TTC549 (cell line): ENCODE results near the gene SEZ6.

Source experiments
- FAIRE-seq: peaks from 2 replicates; lab custom pipeline; 2012; peaks lifted over from hg19 to GRCh38; lab: Jason Lieb, UNC

The SEZ6 gene

GRCh38 chr17:29000973-29001372 is 4.9 kb downstream of the SEZ6 start:
- no peak for FAIRE-seq

GRCh38 chr17:28999206-28999605 is 6.6 kb downstream of the SEZ6 start:
- no peak for FAIRE-seq

GRCh38 chr17:28997806-28998205 is 8.0 kb downstream of the SEZ6 start:
- no peak for FAIRE-seq

DNA sequence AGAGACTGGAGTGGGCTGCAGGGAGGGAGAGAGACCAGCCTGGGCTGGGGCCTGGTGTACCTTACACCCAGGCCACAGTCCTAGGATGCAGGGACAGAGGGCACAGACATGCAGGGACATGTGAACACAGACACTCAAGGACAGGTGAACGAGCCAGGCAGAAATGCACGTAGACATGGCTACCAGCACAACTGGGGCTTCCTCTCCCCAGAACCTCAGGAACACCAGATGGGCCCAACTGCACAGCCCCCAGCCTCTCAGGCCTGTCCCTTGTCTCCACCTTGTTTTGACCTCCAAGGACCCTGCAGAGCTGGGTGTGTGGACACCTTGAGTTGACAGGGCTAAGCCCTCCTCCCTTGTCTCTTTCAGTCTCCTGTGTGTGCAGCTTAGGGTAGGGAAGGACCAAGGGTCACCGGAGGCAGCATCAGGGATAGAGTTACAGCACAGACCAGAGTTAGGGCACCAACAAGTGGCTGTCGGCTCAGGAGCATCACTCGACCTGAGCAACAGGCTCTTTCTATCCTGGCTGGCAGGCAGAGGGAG is 9.2 kb downstream of the SEZ6 start:
- no peak for FAIRE-seq

- FAIRE-seq, result no peak
Measured at GRCh38 chr17:28993645-28994426, 12.0 kb downstream of the SEZ6 start.

- FAIRE-seq, result no peak
Measured at GRCh38 chr17:28992625-28993600, 12.9 kb downstream of the SEZ6 start.

DNA sequence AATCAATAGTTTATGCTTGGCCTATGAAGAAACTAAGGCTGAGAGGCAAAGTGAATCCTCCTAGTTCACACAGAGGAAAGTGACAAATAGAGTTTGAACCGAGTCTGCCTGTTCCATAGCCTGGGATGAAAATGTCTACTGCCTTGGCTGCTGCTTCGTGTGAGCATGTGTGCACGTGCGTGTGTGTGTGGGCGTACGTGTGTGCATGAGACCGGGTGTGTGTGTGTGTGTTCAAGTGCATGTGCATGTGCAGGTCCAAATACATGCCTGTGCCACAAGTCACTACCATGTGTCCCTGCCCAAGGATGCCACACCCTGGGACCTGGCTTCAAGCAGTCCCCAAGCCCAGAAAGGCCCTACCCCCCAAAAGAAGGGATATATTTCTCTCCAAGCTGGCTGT is 13.6 kb downstream of the SEZ6 start:
- FAIRE-seq, result no peak

DNA sequence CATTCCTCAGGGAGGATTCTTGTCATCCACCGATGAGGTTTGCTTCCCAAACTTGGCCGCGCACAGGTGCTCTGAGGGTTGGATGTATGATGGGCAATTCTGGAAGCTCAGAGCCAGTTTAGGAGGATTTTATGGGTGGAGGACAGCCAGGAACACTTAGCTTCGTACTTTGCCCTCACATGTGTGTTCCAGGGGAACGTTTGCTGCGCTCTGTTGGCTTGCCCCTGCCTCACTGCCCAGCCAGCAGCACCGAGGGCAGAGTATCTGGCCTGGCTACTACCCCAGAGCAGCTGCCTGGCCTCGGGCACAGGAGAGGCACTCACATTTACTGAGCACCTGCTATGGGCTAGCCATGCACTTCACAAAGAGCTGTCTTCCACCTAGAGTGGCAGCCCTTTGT is 14.1 kb downstream of the SEZ6 start:
- no peak for FAIRE-seq

DNA sequence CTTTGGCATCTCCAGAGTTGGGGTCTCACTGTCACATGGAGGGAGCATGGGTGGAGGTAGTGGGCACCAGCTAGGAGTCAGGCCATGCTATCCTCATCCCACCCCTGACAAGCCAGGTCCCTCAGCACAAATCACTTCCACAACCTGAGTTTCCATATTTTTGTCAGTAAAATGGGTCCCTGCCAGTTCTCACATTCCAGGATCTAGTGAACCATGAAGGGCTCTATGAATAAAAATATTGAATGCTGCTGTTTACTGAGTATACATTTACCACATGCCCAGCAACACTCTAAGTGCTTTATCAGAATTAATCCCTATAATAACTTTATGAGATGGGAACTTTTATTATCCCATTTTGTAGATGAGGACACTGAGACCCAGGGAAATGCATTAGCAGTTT is 16.8 kb downstream of the SEZ6 start:
- FAIRE-seq, result no peak

DNA sequence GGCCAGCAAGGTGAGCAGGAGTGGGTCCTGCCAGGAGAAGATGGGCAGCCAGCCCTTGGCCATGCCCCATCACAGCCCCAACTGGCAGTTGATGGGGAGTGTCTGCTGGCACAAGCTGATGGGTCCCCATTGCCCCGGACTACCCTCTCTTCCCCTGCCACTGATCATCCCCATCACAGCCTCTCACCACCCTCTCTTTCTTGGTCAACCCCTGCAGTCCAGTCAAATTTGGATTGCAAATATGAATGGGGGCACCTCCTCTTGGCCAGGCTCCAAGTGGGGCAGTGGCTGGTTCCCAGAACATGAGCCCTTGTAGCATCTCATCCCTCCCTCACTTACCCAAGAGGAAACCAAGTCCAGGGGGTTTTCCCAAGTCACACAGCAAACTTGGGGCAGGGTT is 17.4 kb downstream of the SEZ6 start:
- no peak for FAIRE-seq

GRCh38 chr17:28986714-28987655 is 18.8 kb downstream of the SEZ6 start:
- FAIRE-seq, result no peak

DNA sequence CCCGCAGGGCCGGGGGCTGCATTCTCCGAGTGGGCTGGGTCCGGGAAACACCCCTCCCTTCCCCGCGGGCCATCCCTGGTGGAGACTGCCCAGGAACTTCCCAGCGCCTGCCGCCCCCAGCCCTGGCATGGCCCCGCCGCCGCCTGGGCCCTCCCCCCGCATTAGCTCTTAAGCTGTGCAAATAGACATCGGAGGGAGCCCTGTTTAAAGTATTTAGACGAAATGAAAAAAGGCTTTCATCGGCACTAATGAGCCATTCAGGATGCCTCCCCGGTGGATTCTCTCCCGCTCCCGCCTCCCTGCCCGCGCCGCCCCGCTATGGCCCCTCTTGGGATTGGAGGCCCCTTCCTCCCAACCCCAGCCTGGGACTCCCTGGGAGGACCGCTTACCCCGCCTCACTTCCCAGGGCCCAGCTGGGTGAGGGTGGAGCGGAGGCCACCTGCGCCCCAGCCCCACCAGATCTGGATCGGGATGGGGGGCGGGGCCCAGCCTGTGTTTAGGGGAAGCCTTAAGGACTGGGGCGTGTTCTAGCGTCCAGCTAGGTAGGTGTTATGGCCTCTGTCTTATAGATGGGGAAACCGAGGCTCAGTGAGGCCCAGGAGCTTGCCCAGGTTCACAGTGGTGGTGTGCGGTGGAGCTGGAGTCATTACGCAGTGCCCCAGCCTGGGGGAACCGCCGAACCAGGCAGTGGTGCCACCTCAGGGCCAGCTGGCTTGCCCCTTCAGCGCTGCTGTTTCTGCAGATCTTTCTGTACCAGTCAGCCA is 19.7 kb downstream of the SEZ6 start:
- FAIRE-seq, result no peak

GRCh38 chr17:28983286-28984230 is 22.3 kb downstream of the SEZ6 start:
- no peak for FAIRE-seq

- no peak for FAIRE-seq
Measured at GRCh38 chr17:28982131-28982793, 23.6 kb downstream of the SEZ6 start.

- no peak for FAIRE-seq
Measured at GRCh38 chr17:28978356-28978964, 27.4 kb downstream of the SEZ6 start.

- FAIRE-seq, result no peak
Measured at GRCh38 chr17:28977659-28978355, 28.0 kb downstream of the SEZ6 start.

- no peak for FAIRE-seq
Measured at GRCh38 chr17:28975646-28976045, 30.2 kb downstream of the SEZ6 start.

GRCh38 chr17:28975031-28975430 is 30.8 kb downstream of the SEZ6 start:
- no peak for FAIRE-seq
